Psoas muscle (tissue), 8 donors: Measurements from ENCODE around the gene RPS3. TPM values are rescaled to one million over a fixed set of nuclear protein-coding genes. Genes with fewer than 3 reads are reported as not detected.

Experiments
- ATAC-seq, 4 donors: fragments of 200-7000 bp; cut with Tn5 transposase; one replicate each; pipeline ENCODE4 v1.9.1; 2020; ENCODE audit warnings: moderate library complexity in 3 of 4, mild to moderate bottlenecking in 2 of 4
- DNase-seq, 2 donors: peaks; one replicate each; pipeline ENCODE4 v3.0.0-alpha.2; 2020
- H3K27ac ChIP-seq: fragments of 200-600 bp; one replicate; pipeline ENCODE4 v1.8.0; 2022
- H3K27me3 ChIP-seq, 3 donors: fragments of 200-600 bp in 1 of 3; one replicate each; pipeline versions ENCODE4 v1.6.1 to v1.8.0; 2013 to 2022; ENCODE audit warnings: low read length in 2 of 3, mild to moderate bottlenecking in 2 of 3, moderate library complexity in 1 of 3; ENCODE audit not compliant: insufficient read depth in 3 of 3
- H3K36me3 ChIP-seq, 2 donors: fragments of 200-600 bp in 1 of 2; one replicate each; pipeline versions ENCODE4 v1.6.1 to v1.8.0; 2013 to 2022; ENCODE audit warnings: low read depth in 1 of 2, mild to moderate bottlenecking in 1 of 2, moderate library complexity in 1 of 2; ENCODE audit not compliant: insufficient read depth in 1 of 2
- H3K4me1 ChIP-seq: fragments of 200-600 bp; one replicate; pipeline ENCODE4 v1.8.0; 2022
- H3K4me3 ChIP-seq: fragments of 200-600 bp; one replicate; pipeline ENCODE4 v1.8.0; 2022; ENCODE audit warnings: mild to moderate bottlenecking
- H3K9me3 ChIP-seq: fragments of 200-600 bp; one replicate; pipeline ENCODE4 v1.8.0; 2022
- WGBS, 3 donors: extraction: QIAGEN DNeasy Blood & Tissue Kit; methylation state at CpG; one replicate each; pipeline versions ENCODE4 v1.1.6 to v1.1.7; 2013; 5-methylcytosine and 5-hydroxymethylcytosine counted together
- intact Hi-C, 2 donors: fragments of 100-400 bp; cut with DNase I; formaldehyde crosslinking; loops; one replicate each; pipeline versions ENCODE4 v1.11.0 to v1.14.2; 2022
- long read RNA-seq, 2 donors: library from polyadenylated mRNA; unstranded; transcript quantifications; one replicate each; pipeline ENCODE4 v2.0.0, GENCODE V29; 2021
- polyA plus RNA-seq, 3 donors: library from polyadenylated mRNA; stranded (reverse); fragments of 200-250 nt; gene quantifications; one replicate each; pipeline ENCODE4 v1.2.3, GENCODE V29; 2013
- total RNA-seq, 4 donors: library from RNA; stranded (reverse); fragmentation: NEBNext Ultra II Directional in 2 of 4; extraction: Animal tissue kit (Norgen Biotek cat#: 25700) in 2 of 4; gene quantifications; one replicate each; pipeline versions ENCODE4 v1.2.1 to v1.2.4, GENCODE V29; 2021 to 2023
- TF ChIP-seq, protein P1 (sequence below): fragments of 200-600 bp; IDR thresholded peaks from one replicate; pipeline ENCODE4 v1.8.0; 2022; ENCODE audit warnings: antibody characterized with exemption
- donor health status: healthy with polysubstance abuse.
- donor health status: DM: no; HTN: no; CAD: no; lungs with moderate emphysema.
- donor health status: Bipolar disorder and iron deficiency.
- donor health status: healthy.
- donor health status: DM: yes; HTN: yes; CAD: no.
- donor health status: DM: no; HTN: no; CAD: no.
- donor health status: DM: no; HTN: no; CAD: no.
- donor health status: DM: yes; HTN: yes; CAD: no.

RPS3 gene
- total RNA-seq (1,000 to 10,000 TPM in 2 of 4 donors, 100 to 1,000 TPM in 2; 807 to 1,216 (median 929) TPM), polyA plus RNA-seq (1,000 to 10,000 TPM; 1,619 to 2,132 (median 1,802) TPM)
- long read RNA-seq, donor 1, transcript RPS3-217 (7 exons, 2,097 nt) = major isoform, 274 of 297 reads
- long read RNA-seq, donor 1, transcript RPS3-209 (7 exons, 1,306 nt) = minor isoform, 6 of 297 reads
- long read RNA-seq, donor 1, partial matches to known transcripts = 13 of 297 reads
- long read RNA-seq, donor 1, other reads (novel, unspliced or antisense) = 0 of 297 reads
- long read RNA-seq, donor 2, transcript RPS3-216 (7 exons, 796 nt) = minor isoform, 5 of 567 reads
- long read RNA-seq, donor 2, transcript RPS3-217 (7 exons, 2,097 nt) = major isoform, 528 of 567 reads
- long read RNA-seq, donor 2, transcript RPS3-209 (7 exons, 1,306 nt) = minor isoform, 8 of 567 reads
- long read RNA-seq, donor 2, partial matches to known transcripts = 19 of 567 reads
- long read RNA-seq, donor 2, other reads (novel, unspliced or antisense) = 2 of 567 reads

DNA sequence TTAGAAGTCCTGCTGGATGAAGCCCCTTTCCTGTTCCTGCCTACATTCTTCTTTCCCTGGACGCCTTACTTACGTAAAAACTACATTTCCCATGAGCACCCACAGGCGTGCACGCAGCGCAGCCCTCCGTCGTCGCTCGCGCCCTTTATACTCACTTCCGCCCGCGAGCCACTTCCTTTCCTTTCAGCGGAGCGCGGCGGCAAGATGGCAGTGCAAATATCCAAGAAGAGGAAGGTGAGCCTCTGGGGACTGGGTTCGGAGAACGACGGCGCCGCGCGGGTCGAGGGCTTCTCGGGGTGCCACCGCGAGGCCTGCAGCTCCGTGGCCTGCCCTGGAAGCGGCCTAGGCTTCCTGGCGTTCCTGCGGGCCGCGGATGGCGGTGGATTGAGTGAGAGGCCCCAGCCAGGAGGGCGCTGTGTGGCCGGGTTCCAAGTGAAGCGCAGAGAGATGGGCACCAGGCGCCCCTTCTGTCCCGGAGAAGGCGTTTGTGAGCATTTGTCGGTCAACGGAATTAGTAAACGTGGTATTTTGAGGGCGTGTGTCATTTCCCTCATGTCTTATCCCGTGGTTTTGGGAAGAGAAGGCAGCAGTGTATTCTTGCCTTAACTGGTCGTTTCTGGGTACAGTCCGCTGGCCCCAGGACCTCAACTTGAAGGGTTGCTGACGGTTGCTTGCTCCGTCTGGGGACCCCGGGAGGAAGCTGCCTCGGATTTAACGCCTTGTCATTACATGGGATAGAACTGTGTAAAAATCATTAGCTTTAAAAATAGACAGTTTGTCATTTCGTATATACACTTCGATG, at the start of gene RPS3:
RPS3 (plus strand) TSS at position 175 of the 802 bp plus-strand sequence; CDS start at position 205, 30 bp downstream.
- Histone ChIP-seq H3K9me3 (no peaks in the 10 kb centered on the region), H3K27me3 (no peaks in the 10 kb centered on the region), H3K4me3 (peak within 1 kb of the TSS; percentile 78), H3K27ac (peak within 1 kb of the TSS; percentile 91), H3K4me1 (peaks cover 33% of the 10 kb centered on the region), H3K36me3 (peaks cover 16 to 48% of the 10 kb centered on the region in 2 donors)
- ATAC-seq = peak; percentile 93 to 96 (median 96)
- TF ChIP-seq, protein P1, sequence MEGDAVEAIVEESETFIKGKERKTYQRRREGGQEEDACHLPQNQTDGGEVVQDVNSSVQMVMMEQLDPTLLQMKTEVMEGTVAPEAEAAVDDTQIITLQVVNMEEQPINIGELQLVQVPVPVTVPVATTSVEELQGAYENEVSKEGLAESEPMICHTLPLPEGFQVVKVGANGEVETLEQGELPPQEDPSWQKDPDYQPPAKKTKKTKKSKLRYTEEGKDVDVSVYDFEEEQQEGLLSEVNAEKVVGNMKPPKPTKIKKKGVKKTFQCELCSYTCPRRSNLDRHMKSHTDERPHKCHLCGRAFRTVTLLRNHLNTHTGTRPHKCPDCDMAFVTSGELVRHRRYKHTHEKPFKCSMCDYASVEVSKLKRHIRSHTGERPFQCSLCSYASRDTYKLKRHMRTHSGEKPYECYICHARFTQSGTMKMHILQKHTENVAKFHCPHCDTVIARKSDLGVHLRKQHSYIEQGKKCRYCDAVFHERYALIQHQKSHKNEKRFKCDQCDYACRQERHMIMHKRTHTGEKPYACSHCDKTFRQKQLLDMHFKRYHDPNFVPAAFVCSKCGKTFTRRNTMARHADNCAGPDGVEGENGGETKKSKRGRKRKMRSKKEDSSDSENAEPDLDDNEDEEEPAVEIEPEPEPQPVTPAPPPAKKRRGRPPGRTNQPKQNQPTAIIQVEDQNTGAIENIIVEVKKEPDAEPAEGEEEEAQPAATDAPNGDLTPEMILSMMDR = peak; percentile 12
- DNase-seq = peak; percentile 93 to 95
- WGBS, 3 donors = 0 to 1% (median 1%) methylated on average over 55 of the region's 55 CpGs
- intact Hi-C loops = no loop called here

DNA sequence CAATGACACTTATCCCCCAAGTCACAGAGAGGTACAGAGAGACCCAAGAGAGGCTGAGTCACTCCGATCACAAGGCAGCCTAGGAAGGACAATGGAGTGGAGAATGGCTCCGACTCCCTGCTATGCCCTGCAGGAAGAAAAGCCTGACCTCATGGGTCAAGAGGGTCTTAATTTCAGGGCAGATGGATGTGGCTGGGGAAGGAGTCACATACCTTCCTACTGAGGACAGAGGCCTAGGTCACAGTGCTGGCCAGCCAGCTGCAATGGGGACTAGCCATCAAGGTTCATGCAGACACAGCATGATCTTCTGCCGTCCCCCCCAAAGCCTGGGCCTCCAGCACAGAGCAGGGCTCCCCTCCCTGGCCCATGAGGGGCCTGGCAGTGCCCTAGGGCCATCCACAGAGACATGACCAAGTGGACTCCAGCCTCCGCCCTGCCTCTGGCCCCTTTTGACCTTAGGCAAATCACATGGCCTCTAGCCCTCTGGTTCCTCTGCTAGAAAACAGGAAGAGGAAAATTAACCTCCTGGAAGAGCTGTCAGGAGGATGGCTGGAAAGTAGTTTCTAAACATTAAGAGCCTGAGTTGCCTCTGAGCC, 49.7 kb upstream of the RPS3 start:
- peaks cover 28% of the 10 kb centered on the region for H3K4me1 ChIP-seq
- TF ChIP-seq, protein P1 = no peak
- no peaks in the 10 kb centered on the region for H3K36me3 ChIP-seq
- H3K9me3 ChIP-seq = no peaks in the 10 kb centered on the region
- intact Hi-C loops = no loop called here
- H3K27me3 ChIP-seq = no peaks in the 10 kb centered on the region
- ATAC-seq (peak in 1 of 4 donors; percentile 19), DNase-seq (peak; percentile 37 to 62)
- H3K27ac ChIP-seq = peak overlapping the region; percentile 78
- H3K4me3 ChIP-seq = peak overlapping the region; percentile 84
- 71 to 88% (median 80%) methylated on average over 4 of the region's 4 CpGs for WGBS, 3 donors

DNA sequence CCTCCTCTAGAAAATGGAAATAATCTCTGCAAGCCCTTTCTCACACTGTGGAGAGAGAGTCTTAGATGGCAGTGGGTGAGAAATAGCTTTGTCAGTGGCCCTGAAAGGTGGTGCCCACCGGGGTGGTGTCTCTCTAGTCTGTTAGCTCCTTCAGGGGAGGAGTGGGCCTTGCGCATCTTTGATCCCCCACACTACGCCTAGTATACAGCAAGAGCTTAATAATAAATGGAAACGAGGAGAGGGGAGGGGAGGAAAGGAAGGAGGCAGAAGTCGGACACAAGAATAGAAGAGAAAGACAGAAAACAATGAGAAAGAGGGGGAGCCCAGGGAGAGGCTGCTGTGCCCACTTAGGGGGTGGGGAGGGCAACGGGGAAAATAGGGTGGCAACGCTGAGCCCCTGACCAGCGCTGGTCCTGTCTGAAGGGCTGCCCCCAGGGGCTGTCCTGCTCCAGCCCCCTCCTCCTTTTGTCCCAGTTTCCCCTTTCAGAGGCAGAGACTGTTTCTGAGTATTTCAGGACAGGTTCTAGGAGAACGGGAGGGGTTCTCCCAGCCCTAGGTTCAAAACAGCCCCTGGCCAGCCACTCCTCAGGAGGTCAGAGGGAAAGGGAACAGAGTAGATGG, 49.1 kb upstream of the RPS3 start:
- Histone ChIP-seq H3K27ac (peak overlapping the region; percentile 78), H3K4me3 (peak overlapping the region; percentile 84), H3K27me3 (peaks cover 0 to under 1% (median 0%) of the 10 kb centered on the region in 3 donors), H3K9me3 (no peaks in the 10 kb centered on the region), H3K36me3 (no peaks in the 10 kb centered on the region), H3K4me1 (peaks cover 24% of the 10 kb centered on the region)
- 58 to 68% (median 60%) methylated on average over 9 of the region's 9 CpGs for WGBS, 3 donors
- intact Hi-C loops = no loop called here
- TF ChIP-seq, protein P1 = no peak
- no peak for DNase-seq
- peak in 1 of 4 donors; percentile 6 for ATAC-seq

DNA sequence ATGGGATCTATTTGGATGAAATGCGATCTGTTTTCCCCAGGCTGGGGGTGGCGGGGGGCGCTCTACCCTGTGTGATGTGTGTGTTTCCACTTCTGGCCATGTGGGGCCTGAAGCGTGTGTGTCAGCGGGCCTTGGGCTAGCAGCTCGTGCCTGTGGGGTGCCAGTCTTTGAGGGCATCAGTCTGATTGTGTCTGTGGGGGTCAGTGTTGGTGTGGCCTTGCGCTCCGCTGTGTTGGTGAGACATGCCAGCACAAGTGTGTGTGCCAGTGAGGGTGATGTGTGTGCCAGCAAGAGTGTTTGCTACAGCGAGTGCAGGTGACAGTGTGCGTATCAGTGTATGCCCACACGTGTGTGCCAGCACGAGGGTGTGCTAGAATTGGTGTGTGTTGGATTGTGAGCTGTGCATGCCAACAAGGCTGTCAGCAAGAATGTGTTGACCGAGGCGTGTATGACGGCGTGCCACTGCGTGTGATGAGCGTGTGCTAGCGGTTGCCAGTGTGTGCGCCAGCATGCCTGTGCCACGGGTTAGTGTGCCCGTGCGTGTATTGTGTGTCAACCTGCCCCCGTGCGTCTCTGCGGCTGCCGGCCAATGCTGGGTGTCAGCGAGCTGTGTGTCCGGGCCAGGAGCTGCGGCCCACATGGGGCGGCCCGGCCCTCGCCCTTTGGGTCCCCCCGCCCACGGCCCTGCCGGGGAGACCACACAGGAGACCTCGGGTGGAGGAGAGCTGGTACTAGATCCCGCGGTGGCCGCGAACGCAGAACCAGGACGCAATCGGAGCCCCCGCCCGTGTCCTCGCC, 48.4 kb upstream of the RPS3 start:
- 6 to 10% (median 7%) methylated on average over 40 to 47 of the region's 47 CpGs for WGBS, 3 donors
- Histone ChIP-seq H3K4me1 (peaks cover 24% of the 10 kb centered on the region), H3K4me3 (peak overlapping the region; percentile 84), H3K27me3 (peaks cover 0 to 4% (median 0%) of the 10 kb centered on the region in 3 donors), H3K27ac (peak overlapping the region; percentile 78), H3K36me3 (no peaks in the 10 kb centered on the region), H3K9me3 (no peaks in the 10 kb centered on the region)
- intact Hi-C loops = no loop called here
- peak; percentile 19 to 71 (median 60) for ATAC-seq
- peak; percentile 59 to 78 for DNase-seq
- TF ChIP-seq, protein P1 = no peak
